Cerebellar cortex (tissue), 1 donor: ENCODE data around the gene ADM2.
A peak's percentile ranks its signal among the peaks of the same experiment; 100 is the strongest.

Experiments
- DNase-seq: peaks from one replicate; pipeline ENCODE4 v3.0.0-alpha.2; 2015; ENCODE audit warnings: low spot score

ADM2 gene

DNA sequence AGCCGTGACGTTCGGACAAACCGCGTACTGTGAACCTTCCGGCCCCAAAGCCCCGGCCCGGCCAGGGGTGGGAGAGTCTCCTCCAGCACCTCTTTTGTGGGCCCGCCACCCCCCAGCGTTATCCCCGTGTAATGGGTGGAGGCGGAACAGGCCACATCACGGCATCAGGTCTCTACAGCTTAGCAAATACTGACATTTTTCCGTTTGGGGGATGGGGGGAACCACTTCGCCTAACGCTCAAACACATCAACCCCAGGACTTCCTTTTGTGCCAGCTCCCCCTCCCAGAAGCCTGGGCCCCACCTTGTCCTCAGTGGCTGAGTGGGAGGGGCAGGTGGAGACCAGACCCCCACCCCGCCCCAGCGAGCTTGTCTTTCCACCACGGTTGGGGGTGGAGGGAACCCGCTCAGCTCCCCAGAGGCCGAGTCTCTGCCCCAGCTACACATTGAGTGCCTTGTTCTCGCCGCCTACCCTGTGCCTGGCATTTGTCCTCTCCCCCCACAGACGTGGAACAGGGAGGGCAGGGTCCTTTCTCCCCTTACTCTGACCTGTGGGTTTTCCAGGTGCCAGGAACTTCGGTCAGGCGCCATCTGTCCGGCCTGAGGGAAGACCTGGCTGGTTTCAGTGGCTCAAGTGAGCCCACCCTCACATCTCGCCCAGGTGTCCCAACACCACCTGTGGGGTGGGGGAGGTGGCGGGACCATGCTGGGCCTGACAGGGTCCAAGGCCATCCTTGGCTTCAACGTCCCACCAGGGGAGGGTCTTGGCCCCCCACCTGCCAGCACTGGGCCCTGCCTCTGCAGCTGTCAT, 36.1 kb upstream of the ADM2 start:
- no peak for DNase-seq

DNA sequence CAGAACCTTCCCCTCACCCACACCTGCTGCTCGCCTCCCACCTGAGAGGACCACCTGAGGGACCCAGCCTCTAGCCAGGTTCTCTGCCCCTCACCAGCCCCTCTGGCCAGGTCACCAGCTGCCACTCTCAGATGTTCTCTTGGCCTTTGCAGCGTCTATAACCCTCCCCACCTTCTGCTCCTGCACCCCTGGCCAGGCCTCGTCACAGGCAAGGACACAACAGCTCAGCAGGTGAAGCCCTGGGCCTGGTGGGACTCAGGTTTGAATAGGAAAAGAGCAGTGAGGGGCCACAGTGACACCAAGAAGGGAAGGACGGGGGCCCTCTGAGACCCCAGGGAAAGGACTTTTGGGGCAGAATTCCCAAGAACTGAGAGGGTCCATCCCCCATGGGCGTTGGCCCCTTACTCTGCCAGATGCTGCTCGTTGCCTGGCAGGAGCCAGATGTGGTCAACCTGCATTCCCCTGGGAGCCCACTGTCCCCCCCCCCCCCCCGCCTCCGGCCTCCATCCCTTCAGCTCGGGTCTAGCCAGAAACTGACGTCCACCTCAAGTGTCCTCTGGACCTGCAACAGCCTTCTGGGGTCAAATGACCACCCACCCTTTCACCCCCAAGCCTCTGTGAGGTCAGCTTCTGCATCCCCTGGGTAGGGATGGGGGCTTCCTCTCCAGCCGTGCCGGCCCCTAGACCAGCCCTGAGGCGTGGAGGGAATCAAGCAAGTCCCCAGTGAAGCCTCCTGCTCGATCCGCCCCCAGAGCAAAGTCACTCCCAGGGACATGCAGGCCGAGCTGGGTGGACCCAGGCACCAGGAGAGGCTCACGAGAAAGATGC, 35.2 kb upstream of the ADM2 start:
- DNase-seq, result no peak

DNA sequence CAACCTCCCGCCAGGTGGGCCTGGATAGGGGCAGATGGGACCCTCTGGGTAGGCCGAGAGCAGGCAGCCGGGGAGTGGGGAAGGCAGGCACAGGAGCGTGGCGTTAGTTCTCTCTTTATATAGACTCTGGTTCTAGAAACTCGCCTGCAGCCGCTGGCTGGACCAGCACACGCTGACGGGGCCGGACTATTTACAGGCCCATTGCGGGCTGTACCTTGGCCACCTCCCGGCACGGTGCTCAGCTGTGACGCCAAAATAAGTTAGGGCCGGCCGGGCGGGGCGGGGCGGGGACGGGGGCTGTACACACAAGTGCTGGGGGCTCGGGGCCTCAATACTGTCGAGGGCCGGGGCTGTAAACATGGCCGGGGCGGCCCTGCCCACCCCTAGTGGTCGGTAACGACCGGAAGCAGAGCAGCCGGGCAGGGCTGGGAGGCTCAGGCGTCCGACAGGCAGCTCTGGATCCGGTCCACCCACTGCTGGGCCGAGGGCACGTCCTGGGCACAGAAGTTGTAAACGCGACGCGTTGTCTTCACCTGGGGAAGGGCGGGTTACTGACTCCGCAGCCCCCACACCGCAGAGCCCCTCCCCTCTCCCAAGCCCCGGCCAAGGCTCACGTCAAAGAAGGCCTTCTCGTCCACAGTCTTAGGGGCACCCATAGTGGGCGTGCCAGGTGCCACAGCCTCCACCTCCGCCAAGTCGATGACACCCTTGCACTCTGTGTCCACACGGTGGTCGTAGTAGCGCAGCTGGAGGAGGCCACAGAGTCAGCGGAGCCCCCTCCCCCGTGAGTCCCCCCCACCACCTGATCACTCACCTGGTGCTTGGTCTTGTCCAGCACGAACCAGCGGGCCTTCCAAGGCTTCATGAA, 34.4 kb upstream of the ADM2 start:
- no peak for DNase-seq

DNA sequence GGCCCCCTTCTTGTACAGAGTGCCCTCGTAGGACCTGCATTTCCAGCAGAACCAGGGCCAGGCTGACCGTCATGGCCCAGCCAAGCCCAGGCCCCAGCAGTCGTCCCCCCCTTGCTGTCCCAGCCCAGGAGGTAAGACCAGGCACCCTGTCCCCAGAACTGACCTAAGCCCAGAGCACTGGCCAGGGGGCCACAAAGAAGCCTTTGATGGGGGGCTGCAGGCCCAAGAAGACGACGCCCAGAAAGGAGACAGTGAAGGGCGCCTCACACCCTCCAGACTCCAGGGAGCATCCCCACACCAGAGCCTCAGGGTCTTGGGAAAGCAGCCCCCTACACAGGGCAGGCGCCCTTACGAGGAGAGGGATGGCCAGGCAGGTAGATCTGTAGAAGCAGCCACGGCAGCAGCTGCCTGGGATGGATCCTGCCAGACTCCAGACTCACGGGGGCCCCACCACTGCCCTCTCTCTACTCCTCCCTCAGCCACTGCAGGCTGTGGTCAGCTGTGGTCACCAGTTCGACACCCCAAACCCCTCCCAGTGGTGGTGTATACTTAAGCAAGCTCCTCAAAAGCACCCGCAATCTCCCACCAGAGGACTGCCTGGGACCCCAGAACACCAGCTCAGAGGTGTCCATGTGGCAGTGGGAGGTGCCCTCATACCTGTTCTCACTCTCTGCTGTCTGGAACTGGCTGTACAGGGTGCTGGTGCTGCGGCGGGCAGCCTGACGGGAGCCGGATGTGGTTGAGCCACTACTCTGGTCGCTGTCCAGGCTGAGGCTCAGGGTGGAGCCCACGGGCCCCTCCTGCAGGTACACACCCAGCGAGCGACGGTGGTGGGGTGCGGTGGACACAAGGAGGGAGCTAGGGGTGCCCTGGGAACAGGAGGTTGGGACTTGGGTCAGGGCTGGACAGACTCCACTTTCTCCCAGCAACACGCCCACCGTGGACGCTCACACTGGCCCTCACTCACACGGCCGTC, 33.5 kb upstream of the ADM2 start:
- DNase-seq, result no peak

DNA sequence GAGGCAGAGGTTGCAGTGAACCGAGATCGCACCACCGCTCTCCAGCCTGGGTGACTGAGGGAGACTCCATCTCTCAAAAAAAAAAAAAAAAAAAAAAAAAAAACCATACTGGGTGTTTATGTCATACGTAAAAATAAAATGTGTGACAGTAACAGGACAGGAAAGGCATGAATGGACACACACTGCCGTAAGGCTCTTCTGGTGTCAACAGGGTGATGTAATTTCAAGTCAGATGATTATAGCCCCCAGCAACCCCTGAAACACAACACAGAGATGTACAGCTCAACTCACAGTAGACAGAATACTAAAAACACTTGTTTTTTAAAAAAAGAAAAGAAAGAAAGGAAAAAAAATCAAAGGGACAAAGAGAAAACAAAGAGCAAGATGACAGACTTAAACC, 28.7 kb upstream of the ADM2 start:
- no peak for DNase-seq

DNA sequence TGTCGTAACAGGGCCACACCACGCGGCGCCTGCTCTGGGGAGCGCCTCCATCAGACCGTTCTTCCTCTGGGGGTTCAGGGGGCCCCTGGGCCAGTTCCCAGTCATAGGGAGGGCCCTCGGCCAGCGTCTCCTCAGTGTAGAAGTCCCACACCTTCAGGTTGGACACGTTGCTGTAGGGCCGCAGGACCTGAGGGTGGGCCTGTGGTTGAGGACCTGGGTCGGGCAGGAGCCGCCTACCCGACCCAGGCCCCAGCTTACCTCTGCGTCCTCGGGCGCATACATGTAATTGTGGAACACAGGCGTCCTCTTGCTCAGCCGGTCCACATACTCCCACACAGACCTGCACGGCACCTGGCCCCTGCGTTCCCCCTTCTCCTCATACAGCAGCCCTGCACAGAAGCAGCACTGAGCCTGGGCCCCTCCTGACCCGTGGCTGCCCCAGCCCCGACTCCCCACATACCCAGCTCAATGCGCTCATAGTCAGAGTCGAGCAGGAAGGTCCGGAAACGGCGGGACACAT, 26.7 kb upstream of the ADM2 start:
- DNase-seq, result no peak

DNA sequence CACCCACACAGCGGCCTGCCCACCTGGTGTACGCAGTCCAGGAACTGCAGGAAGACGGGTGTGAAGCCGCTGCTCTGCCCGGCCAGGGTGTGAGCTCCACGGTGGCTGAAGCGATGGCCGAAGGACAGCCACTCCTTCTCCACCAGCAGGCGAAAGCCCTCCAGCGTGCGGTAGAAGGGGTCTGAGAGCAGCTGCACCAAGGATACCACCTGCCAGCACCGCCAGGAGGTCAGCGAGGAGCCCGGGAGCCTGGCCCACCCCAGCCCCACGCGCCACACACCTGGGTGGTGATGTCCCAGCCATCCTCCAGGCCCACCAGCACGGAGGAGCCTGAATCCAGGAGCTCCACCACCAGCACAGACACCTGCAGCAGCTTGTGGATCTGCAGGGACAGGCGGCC, 26.1 kb upstream of the ADM2 start:
- no peak for DNase-seq

DNA sequence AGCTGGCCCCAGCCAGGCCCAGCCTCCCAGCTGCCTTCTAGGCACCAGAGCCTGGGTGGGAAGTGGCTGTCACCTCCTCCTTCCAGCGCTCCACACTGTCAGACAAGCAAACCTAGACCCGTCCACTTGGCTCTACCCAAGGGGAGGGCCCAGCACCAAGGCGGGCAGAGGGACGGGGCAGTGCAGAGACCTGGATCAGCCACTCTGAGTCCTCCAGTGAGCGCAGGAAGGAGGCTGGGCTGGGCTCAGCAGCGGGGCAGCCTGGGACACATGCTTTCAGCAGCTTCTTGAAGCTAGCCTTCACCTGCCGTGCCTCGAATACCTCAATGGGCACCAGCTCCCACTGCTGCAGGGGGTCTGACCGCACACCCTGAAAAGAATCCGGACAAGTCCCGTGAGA, 25.3 kb upstream of the ADM2 start:
- no peak for DNase-seq

DNA sequence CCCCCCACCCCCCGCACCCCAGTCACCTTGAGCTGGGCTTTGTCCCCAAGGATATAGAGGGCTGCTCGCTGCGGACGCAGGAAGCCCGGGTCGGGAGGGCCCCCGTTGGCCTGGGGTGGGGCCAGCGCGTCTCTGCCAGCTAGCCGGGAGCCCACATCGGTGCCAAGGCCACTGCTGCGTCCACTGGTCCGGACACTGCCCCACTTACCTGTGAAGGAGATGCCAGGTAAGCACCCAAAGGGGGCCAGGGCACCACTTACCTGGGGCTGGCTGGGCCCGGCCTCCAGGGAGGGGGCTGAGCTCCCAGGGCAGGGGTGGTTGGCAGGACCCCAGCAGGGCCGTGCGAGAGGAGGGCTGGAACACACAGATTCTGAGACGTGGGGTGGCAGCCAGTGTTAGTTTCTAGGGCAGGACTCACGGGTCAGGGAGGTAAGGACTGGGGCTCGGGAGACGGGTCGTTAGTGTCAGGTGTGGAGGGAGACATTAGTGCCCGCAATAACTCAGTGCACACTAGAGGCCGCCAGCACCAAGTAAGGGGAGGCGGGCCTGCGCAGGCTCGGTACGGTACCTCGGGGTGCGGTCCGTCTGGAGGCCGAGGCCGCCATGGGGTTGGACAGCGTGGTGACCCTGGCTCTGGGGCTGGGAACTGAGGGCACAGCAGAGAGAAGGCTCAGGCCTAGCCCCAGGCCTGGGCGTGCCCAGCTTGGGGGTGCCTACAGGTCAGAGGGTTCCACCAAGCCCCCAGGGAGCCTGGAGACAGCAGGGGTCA, 24.7 kb upstream of the ADM2 start:
- no peak for DNase-seq

DNA sequence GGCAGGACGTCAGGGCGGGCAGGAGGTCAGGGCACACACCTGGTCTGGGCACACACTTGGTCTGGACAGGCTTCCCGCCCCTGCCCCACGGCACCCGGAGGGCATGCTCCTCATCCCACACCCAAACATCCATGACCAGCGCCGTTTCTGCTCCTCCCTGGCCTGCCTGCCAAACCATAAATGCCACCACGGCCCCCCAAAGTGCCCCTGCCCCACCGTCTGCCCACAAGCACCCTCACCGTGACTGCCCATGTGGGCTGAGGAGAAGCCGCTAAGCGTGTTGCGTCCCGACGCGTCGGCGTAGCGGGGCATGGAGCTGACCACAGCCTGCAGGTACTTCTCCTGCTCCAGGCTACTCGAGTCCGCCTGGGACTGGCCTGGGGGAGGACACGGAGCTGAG, 22.3 kb upstream of the ADM2 start:
- no peak for DNase-seq

DNA sequence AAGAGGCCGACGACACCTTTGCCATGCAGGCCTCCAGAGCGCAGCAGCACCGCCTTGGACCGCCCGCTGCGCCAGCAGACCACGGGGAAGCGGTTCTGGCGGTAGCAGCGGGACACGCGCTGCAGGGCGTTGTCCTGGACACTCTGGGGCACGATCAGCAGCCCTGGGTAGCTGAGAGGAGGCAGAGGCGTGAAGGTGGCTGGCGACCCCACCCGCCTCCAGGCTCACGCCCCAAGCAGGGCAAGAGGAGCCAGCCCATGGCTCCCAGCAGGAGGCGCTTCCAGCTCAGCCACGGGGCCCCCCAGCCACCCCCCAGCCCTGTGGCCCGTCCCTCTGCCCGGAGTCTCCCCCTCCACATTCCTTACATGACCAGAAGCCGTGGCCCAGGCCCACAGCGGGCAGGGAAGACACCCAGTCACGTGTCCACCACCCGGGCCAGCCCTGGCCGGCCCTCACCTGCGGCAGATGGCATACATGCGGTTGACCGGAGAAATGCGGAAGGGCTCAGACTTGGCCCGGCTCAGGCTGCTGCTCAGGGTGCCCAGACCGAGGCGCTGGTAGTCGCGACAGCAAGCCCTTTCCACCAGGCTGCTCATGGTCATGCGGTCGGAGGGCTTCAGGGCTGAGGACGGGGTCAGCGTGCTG, 21.7 kb upstream of the ADM2 start:
- peak; percentile 91 for DNase-seq

DNA sequence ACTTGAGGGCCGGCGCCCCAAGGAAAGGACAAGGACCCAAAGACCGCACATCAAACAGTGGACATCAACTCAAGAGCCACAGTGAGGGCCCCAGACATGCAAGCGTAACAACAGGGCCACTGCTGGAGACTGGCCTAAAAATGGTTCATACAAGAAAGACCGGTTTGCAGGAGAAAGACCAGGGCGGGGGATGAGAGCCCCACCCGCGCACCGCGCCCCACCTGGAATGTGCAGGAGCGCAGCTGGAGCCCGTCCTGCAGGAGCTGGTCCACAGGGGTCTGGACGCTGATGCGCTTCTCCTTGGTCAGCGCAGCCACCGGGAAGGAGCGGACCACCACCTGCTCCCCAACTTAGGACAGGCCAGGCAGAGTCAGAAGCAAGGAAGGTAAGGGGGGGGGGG, 20.4 kb upstream of the ADM2 start:
- DNase-seq, result no peak

DNA sequence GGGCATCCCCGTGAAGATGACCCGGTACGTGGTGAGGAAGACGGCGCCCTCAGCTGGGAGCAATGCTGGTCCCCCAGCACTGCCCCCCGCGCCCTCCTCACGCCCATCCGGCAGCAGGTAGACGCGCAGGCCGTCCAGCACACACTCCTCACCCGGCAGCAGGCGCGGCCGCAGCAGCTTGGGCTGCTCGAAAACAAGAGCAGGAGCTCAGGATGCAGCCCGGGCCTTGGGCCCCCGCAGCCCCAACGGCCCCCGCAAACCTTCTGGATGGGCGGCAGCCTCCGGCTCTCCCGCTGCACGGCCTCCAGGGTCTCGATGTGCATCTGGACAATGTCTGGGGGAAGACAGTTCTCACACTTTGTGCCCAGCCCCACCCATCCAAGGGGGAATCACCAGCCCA, 19.8 kb upstream of the ADM2 start:
- no peak for DNase-seq

DNA sequence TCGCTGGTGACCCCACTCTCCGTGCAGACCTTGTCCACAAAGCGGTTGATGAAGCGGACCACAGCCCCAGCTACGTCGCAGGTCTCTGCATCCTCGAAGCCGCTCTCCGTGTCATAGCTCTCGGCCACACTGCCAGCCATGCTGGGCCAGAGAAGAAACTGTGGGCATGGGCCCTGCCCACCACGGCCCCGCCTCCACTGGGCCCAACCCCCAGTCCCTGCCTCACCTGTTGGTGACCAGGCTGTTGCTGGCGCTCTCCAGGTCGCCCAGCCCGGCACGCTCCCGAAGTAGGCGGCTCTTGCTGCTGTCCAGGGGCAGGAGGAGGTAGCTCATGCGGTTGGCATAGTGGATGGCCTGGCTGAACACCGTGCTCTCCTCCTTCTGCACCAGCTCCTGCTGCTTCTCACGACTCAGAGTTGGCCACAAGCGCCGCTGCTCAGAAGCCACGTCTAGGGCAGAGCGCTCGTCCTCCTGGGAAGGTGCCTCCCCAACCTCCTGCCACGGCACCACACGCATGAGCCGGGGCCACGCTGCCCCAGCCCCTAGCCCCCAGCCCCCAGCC, 19.3 kb upstream of the ADM2 start:
- DNase-seq, result peak; percentile 55

DNA sequence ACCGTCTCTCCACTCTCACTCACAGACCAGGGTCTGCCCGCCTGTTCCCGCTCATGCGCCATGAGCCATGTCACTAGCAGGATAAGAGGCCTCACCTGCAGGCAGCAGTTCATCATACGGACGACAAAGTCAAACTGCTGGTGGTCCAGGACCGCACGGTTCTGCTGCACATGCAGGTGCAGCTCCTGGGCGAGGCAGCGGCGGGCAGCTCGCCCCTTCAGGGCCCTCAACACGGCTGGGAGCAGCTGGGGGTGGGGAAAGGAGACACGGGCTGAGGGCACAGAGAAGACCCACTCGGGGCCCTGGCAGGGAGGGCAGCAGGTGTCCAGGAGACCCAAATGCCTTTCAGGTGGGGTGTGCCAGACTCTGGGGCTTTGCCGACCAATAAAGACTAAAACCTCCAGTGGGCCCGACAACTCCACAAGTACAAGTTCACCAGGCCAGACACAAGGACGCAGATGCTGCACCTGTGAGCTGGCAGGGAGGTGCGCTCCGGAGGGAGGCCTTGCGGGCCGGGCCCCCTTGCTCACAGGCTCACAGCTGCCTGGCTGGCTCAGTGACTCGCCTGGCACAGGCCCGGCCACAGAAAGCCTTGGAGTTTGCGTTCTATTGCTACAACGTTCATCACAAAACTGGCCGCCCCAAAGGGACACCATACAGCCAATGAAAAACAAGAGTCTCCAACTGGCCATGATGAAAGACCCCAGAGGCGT, 18.0 kb upstream of the ADM2 start:
- no peak for DNase-seq

DNA sequence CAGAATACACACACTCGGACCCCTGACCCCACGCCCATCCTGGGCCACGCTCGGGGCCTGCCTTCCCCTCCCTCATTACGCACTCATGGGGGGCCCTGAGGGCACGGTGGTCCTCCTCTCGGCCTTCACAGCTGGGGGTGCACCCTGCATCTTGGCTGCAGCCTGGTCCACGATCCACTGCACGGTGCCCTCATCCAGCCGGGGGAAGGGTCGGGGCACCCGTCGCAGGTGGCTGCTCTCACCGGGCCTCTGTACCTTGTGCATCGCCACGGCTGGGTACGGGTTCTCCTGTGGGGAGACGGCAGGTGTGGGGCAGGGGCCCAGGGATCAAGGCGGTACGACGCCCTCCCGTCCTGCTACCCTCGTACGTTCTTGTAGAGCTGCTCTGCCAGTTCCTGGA, 16.9 kb upstream of the ADM2 start:
- DNase-seq, result no peak

DNA sequence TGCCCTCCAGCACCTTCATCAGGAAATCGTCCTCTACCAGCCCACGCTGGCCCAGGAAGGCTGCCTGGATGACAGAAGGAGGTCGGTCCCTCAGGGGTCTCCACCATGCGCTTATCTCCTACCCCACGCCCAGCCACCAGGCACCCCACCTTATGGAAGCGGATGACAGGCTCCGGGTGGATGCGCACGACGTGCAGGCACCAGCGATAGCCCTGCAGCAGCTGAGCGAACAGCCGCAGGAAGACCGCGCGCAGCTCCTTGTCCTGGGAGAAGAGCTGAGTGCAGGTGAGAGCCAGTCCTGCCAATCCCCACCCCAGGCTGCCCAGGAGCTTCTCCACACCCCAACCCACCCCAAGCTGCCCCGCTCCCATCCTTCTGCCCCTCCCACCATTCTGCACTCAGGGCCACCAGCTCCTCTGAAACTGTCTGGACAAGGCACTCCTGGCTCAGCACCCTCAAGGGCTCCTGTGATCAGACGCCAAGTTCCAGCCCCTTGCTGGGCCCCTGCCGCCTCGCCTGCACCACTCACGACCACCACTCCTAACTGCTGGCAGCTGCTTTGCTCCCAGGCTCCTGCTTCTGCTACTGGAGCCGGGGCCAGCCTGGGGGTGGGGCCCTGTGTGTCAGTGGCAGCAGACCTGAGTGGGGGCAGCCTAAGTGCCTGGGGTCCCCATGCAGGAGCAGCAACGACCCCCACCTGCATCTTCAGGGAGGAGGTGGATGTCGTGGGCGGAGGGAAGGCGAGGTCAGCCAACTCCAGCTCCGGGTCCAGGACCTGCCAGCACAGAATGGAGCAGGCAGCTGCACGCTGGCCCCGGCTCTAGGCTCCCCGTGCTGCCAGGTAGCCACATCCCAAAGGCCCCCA, 16.0 kb upstream of the ADM2 start:
- DNase-seq, result no peak

DNA sequence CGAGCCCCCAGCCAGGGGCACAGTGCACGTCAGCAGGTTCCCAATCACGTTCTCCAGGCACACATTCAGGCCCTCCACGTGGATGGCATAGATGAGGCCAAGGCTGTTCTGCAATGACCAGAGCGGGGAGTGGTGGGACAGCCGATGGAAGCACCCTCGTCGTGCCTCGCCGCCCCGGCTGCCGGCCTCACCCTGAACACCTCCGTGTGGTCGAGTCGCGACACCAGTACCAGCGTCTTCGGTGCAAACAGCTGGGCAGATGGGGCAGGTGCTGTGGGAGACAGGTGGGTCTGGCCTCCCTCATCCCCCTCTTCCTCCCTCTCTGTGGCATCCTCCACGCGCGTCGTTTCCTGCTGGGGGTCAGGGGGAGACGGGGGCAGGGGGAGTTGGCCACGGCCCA, 14.0 kb upstream of the ADM2 start:
- DNase-seq, result no peak
